Measurements from ENCODE around the gene S100A16. TPM values are rescaled to one million over a fixed set of nuclear protein-coding genes. Genes with fewer than 3 reads are reported as not detected.
"Not testable (repeated sequence)": the region's sequence is repeated elsewhere in the genome, so short reads cannot be mapped to it uniquely, and the experiment has no call there.

S100A16 gene
- total RNA-seq, 4 donors from 2014 or later, result 107 to 277 (median 193) TPM

GRCh38 chr1:153643100-153643499, 30.2 kb upstream of the S100A16 start:
- Histone ChIP-seq H3K36me3 (peaks cover 3 to 91% (median 5%) of the 10 kb centered on the region in 3 donors), H3K4me1 (peaks cover 0 to 8% (median 0%) of the 10 kb centered on the region in 4 donors), H3K27ac (no peak overlapping the region), H3K4me3 (no peak overlapping the region), H3K27me3 (no peaks in the 10 kb centered on the region), H3K9me3 (no peaks in the 10 kb centered on the region)
- peak in 1 of 3 donors; percentile 34 for DNase-seq
- no peak for TF ChIP-seq POLR2A (IDR thresholded peaks at IDR 0.05)
- no peak for TF ChIP-seq CTCF (IDR thresholded peaks at IDR 0.05)

GRCh38 chr1:153642161-153642560, 29.2 kb upstream of the S100A16 start:
- Histone ChIP-seq H3K27me3 (no peaks in the 10 kb centered on the region), H3K4me1 (peaks cover 0 to 9% (median 0%) of the 10 kb centered on the region in 4 donors), H3K36me3 (peaks cover 3 to 99% (median 5%) of the 10 kb centered on the region in 3 donors), H3K4me3 (no peak overlapping the region), H3K27ac (no peak overlapping the region), H3K9me3 (no peaks in the 10 kb centered on the region)
- peak in 1 of 3 donors; percentile 41 for DNase-seq
- TF ChIP-seq CTCF (IDR thresholded peaks at IDR 0.05), result no peak
- no peak for TF ChIP-seq POLR2A (IDR thresholded peaks at IDR 0.05)

- Histone ChIP-seq H3K9me3 (no peaks in the 10 kb centered on the region), H3K36me3 (peaks cover 3 to 99% (median 5%) of the 10 kb centered on the region in 3 donors), H3K4me3 (no peak overlapping the region), H3K4me1 (peaks cover 0 to 22% (median 2%) of the 10 kb centered on the region in 4 donors), H3K27ac (no peak overlapping the region), H3K27me3 (no peaks in the 10 kb centered on the region)
- no peak for DNase-seq
- no peak for TF ChIP-seq POLR2A (IDR thresholded peaks at IDR 0.05)
- no peak for TF ChIP-seq CTCF (IDR thresholded peaks at IDR 0.05)
Measured at GRCh38 chr1:153640861-153641260, 27.9 kb upstream of the S100A16 start.

- H3K4me1 ChIP-seq, result peaks cover 0 to 28% (median 6%) of the 10 kb centered on the region in 4 donors
- not testable (repeated sequence) for H3K27ac ChIP-seq, H3K27me3 ChIP-seq, H3K4me3 ChIP-seq, H3K9me3 ChIP-seq
- peaks cover 3 to 94% (median 3%) of the 10 kb centered on the region in 3 donors for H3K36me3 ChIP-seq
- DNase-seq, result peak in 1 of 3 donors; percentile 19
Measured at GRCh38 chr1:153640213-153640612, 27.3 kb upstream of the S100A16 start.

GRCh38 chr1:153639280-153639679, 26.3 kb upstream of the S100A16 start:
- Histone ChIP-seq H3K4me1 (peaks cover 0 to 32% (median 9%) of the 10 kb centered on the region in 4 donors), H3K27me3 (no peaks in the 10 kb centered on the region), H3K4me3 (no peak overlapping the region), H3K27ac (no peak overlapping the region), H3K36me3 (peaks cover 3 to 86% (median 3%) of the 10 kb centered on the region in 3 donors), H3K9me3 (no peaks in the 10 kb centered on the region)
- TF ChIP-seq CTCF (IDR thresholded peaks at IDR 0.05), result no peak
- no peak for TF ChIP-seq POLR2A (IDR thresholded peaks at IDR 0.05)
- DNase-seq, result peak in 1 of 3 donors; percentile 27

GRCh38 chr1:153638261-153638660, 25.3 kb upstream of the S100A16 start:
- DNase-seq, result peak in 1 of 3 donors; percentile 26
- peaks cover 0 to 76% (median 3%) of the 10 kb centered on the region in 3 donors for H3K36me3 ChIP-seq
- H3K4me3 ChIP-seq, result no peak overlapping the region
- H3K4me1 ChIP-seq, result peaks cover 0 to 27% (median 9%) of the 10 kb centered on the region in 4 donors
- H3K9me3 ChIP-seq, result no peaks in the 10 kb centered on the region
- no peak for TF ChIP-seq CTCF (IDR thresholded peaks at IDR 0.05)
- TF ChIP-seq POLR2A (IDR thresholded peaks at IDR 0.05), result no peak
- no peak overlapping the region for H3K27ac ChIP-seq
- no peaks in the 10 kb centered on the region for H3K27me3 ChIP-seq

All from Peyer's patch (tissue), 4 donors.